Measurements from ENCODE around the gene IFI27. TPM values are rescaled to one million over a fixed set of nuclear protein-coding genes. Genes with fewer than 3 reads are reported as not detected.

IFI27 gene
- total and polyA plus RNA-seq, 2 of the 4 experiments (the other 2 are of a cell fraction): under 0.01 to 0.60 TPM

DNA sequence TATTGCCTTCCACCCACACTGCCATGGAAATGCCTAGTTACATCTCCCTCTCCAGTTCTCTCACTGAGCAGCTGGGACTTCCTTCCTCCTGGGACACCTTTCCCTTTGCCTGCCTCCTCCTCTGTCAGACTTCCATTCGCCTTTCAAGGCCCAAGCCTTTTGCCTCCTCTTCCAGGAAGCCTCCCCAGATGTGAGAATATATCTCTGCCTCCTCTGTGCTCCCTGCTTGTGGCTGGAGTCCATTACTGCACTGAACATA lies 15.8 kb downstream of the IFI27 start:
- DNase-seq: no peak
- H3K9me3 ChIP-seq (ENCODE audit: control insufficient read depth, insufficient read depth, low read length): no peaks in the 10 kb centered on the region
- no peak overlapping the region for H4K8ac ChIP-seq (ENCODE audit: low read depth in 2 of 2, low read length in 2 of 2)
- ATAC-seq (ENCODE audit: low read depth): no peak
- no peak overlapping the region for H3K23ac ChIP-seq (ENCODE audit: low read depth, low read length)
- no peak overlapping the region for H3K4ac ChIP-seq (ENCODE audit: low read depth, low read length)
- no peak overlapping the region for H3K56ac ChIP-seq (ENCODE audit: extremely low read depth, insufficient read depth, low read length)
- dilution Hi-C loops (cut with HindIII; ENCODE audit: low sequenced_read_pairs, unreplicated experiment) (no loop called here), in situ Hi-C loops (cut with MboI; ENCODE audit: low sequenced_read_pairs) (no loop called here), intact Hi-C loops (cut with micrococcal nuclease) (no loop called here)
- no peak overlapping the region for H2BK20ac ChIP-seq (ENCODE audit: low read depth, low read length)
- H2AK5ac ChIP-seq (ENCODE audit: low read depth, low read length): no peak overlapping the region
- H3K27ac ChIP-seq (ENCODE audit: insufficient read depth, low read length): no peak overlapping the region
- no peaks in the 10 kb centered on the region for H4K20me1 ChIP-seq (ENCODE audit: insufficient read depth, low read length)
- ChIA-PET CTCF (interaction anchor here (0.6 kb wide), 1 partner anchor 75 kb away, joined by 3 read pairs; no protein-coding TSS in a partner anchor), POLR2A (ENCODE audit: unreplicated experiment) (no interaction called here)
- H2BK5ac ChIP-seq (ENCODE audit: low read depth, low read length, poor library complexity, severe bottlenecking): no peak overlapping the region
- H3K18ac ChIP-seq (ENCODE audit: low read depth, low read length): no peak overlapping the region
- peak overlapping the region; percentile 57 for H2AK9ac ChIP-seq (replicated peaks; ENCODE audit: low read depth, low read length, poor library complexity)
- BruUV-seq (replicated peaks): no TSS peak
- no peak overlapping the region for H3K4me2 ChIP-seq (ENCODE audit: low read depth, low read length)
- H3K27me3 ChIP-seq (ENCODE audit: control insufficient read depth, insufficient read depth, low read length): no peaks in the 10 kb centered on the region
- no peak overlapping the region for H3K14ac ChIP-seq (replicated peaks; ENCODE audit: low read depth, low read length)
- H3K9ac ChIP-seq (ENCODE audit: low read depth, low read length): no peak overlapping the region
- no peak overlapping the region for H4K5ac ChIP-seq (ENCODE audit: low read depth, low read length)
- peaks cover 0 to 14% of the 10 kb centered on the region in 2 experiments; a peak in 1 of 4 replicates for H3K79me1 ChIP-seq (ENCODE audit: low read depth in 1 of 2, low read length in 2 of 2)
- no CpG with 5 or more reads among the region's 1 CpG for WGBS, 2 experiments (ENCODE audit: extremely low coverage in 2 of 2, insufficient read length in 1 of 2)
- no peak overlapping the region for H3K4me3 ChIP-seq (ENCODE audit: insufficient read depth, low read depth, low read length)
- no peak overlapping the region for H2BK120ac ChIP-seq (ENCODE audit: low read depth, low read length)
- H3K36me3 ChIP-seq (ENCODE audit: control insufficient read depth, insufficient read depth, low read length): peaks cover 12% of the 10 kb centered on the region
- peaks cover 10% of the 10 kb centered on the region; the same call in 1 of the 2 replicates for H3K9me1 ChIP-seq (ENCODE audit: insufficient read depth, low read length)
- TF ChIP-seq RFX5 (IDR thresholded peaks at IDR 0.05; ENCODE audit: low read depth, low read length) (no peak), MAFK (IDR thresholded peaks at IDR 0.05; ENCODE audit: low read depth, low read length) (no peak), FOS (IDR thresholded peaks at IDR 0.05; ENCODE audit: low read depth, low read length) (no peak)
- H4K91ac ChIP-seq (ENCODE audit: insufficient read depth, low read depth, low read length): no peak overlapping the region
- peaks cover 13% of the 10 kb centered on the region for H3K4me1 ChIP-seq (ENCODE audit: control insufficient read depth, insufficient read depth, low read length)
- H2AFZ ChIP-seq (replicated peaks; ENCODE audit: low read length, poor library complexity): no peak overlapping the region
- no peak overlapping the region for H2BK15ac ChIP-seq (ENCODE audit: low read depth, low read length)

Data from IMR-90 (cell line).